GM18502 (cell line): Measurements from ENCODE around the gene ACOT13.
A peak's percentile ranks its signal among the peaks of the same experiment; 100 is the strongest.
"Not testable (repeated sequence)": the region's sequence is repeated elsewhere in the genome, so short reads cannot be mapped to it uniquely, and the experiment has no call there.

Experiments used
- ATAC-seq: cut with Tn5 transposase; IDR thresholded peaks from one replicate; pipeline ENCODE4 v1.9.1; 2021; ENCODE audit warnings: mild to moderate bottlenecking; ENCODE audit not compliant: unreplicated experiment, poor library complexity

The ACOT13 gene

GRCh38 chr6:24660105-24660504, 6.8 kb upstream of the ACOT13 start:
- no peak for ATAC-seq

- ATAC-seq: not testable (repeated sequence)
These were observed 5.1 kb upstream of the ACOT13 start for GRCh38 chr6:24661759-24662158.

- no peak for ATAC-seq
These were observed 4.6 kb upstream of the ACOT13 start for GRCh38 chr6:24662236-24662635.

- ATAC-seq: no peak
These were observed 3.7 kb upstream of the ACOT13 start for GRCh38 chr6:24663189-24663588.

- ATAC-seq: no peak
These were observed 2.6 kb upstream of the ACOT13 start for GRCh38 chr6:24664046-24664987.

GRCh38 chr6:24666097-24666640, 708 bp upstream of the ACOT13 start:
- peak; percentile 44 for ATAC-seq

GRCh38 chr6:24667378-24667803, 514 bp downstream of the ACOT13 start:
- ATAC-seq: peak; percentile 7

GRCh38 chr6:24668066-24668996, 1.5 kb downstream of the ACOT13 start:
- not testable (repeated sequence) for ATAC-seq

- ATAC-seq: no peak
These were observed 2.1 kb downstream of the ACOT13 start for GRCh38 chr6:24668997-24669361.

GRCh38 chr6:24670492-24670891, 3.6 kb downstream of the ACOT13 start:
- not testable (repeated sequence) for ATAC-seq

GRCh38 chr6:24671077-24671476, 4.2 kb downstream of the ACOT13 start:
- ATAC-seq: not testable (repeated sequence)

GRCh38 chr6:24672620-24673182, 5.8 kb downstream of the ACOT13 start:
- no peak for ATAC-seq

GRCh38 chr6:24673625-24674024, 6.7 kb downstream of the ACOT13 start:
- no peak for ATAC-seq

GRCh38 chr6:24678792-24679352, 12.0 kb downstream of the ACOT13 start:
- not testable (repeated sequence) for ATAC-seq

- ATAC-seq: no peak
These were observed 13.7 kb downstream of the ACOT13 start for GRCh38 chr6:24680582-24680981.

- no peak for ATAC-seq
These were observed 16.7 kb downstream of the ACOT13 start for GRCh38 chr6:24683297-24684296.

- no peak for ATAC-seq
These were observed 19.5 kb downstream of the ACOT13 start for GRCh38 chr6:24686408-24686807.

- ATAC-seq: no peak
These were observed 20.1 kb downstream of the ACOT13 start for GRCh38 chr6:24686946-24687345.

GRCh38 chr6:24689964-24690363, 23.1 kb downstream of the ACOT13 start:
- ATAC-seq: no peak
